Muscle layer of duodenum (tissue), 2 donors: Measurements from ENCODE around the gene MGLL.

ENCODE experiments used
- H3K27ac ChIP-seq: one replicate; pipeline ENCODE4 v1.7.0; 2013; ENCODE audit warnings: mild to moderate bottlenecking, low read length
- H3K27me3 ChIP-seq: one replicate; pipeline ENCODE4 v1.7.0; 2013; ENCODE audit warnings: low read depth, mild to moderate bottlenecking, control low read depth, low read length
- H3K36me3 ChIP-seq, 2 donors: one replicate each; pipeline ENCODE4 v1.7.0; 2013; ENCODE audit warnings: low read length in 2 of 2, control low read depth in 1 of 2, mild to moderate bottlenecking in 1 of 2; ENCODE audit not compliant: insufficient read depth in 2 of 2, control insufficient read depth in 1 of 2
- H3K4me1 ChIP-seq, 2 donors: one replicate each; pipeline ENCODE4 v1.7.0; 2013; ENCODE audit warnings: low read length in 2 of 2, mild to moderate bottlenecking in 2 of 2, control low read depth in 1 of 2, moderate library complexity in 1 of 2; ENCODE audit not compliant: insufficient read depth in 2 of 2, control insufficient read depth in 1 of 2
- H3K4me3 ChIP-seq, 2 donors: one replicate each; pipeline ENCODE4 v1.7.0; 2013; ENCODE audit warnings: low read length in 2 of 2, low read depth in 1 of 2, mild to moderate bottlenecking in 1 of 2
- H3K9me3 ChIP-seq, 2 donors: one replicate each; pipeline ENCODE4 v1.7.0; 2013; ENCODE audit warnings: low read length in 2 of 2, control low read depth in 1 of 2, mild to moderate bottlenecking in 1 of 2; ENCODE audit not compliant: control insufficient read depth in 1 of 2
- donor health status: healthy.

MGLL gene

DNA sequence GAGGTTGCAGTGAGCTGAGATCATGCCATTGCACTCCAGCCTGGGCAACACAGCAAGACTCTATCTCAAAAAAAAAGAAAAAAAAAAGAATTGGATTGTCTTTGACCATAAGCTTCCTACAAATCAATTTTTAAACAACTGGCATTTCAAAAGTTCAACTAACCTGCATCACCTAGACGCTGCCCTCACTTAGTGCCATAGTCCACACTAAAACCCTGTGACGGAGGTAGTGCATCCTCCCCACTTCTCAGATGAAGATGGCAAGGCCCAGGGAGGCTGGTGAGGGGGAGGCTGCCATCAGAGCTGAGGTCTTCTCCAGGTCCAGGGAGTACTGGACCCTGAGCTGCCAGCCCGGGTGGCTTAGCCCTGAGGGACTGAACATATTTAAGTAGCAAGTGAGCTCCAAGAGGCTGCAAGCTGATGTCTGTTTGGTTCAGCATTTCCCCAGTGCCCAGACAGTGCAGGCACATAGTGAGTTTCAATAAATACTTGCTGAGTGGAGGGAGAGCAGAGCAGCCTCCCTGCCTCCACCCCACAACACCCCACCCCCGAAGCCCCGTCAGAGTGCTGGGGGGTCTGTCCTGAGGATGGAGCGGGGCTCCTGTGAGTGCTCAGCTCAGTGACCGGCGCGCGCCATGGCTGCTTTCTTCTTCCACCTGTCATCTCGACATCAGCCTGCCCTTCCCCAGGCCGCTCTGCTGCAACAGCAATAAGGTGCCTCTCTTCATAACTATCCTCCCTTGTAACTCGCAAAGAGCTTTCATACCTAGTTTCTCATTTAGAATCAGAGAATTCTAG is 52.8 kb downstream of the MGLL start:
- peaks cover 0 to 4% of the 10 kb centered on the region in 2 donors for H3K36me3 ChIP-seq
- H3K4me1 ChIP-seq, result peaks cover 0 to 10% of the 10 kb centered on the region in 2 donors
- no peak overlapping the region for H3K4me3 ChIP-seq
- H3K9me3 ChIP-seq, result peaks cover 0 to 8% of the 10 kb centered on the region in 2 donors
- H3K27ac ChIP-seq, result no peak overlapping the region
- no peaks in the 10 kb centered on the region for H3K27me3 ChIP-seq

DNA sequence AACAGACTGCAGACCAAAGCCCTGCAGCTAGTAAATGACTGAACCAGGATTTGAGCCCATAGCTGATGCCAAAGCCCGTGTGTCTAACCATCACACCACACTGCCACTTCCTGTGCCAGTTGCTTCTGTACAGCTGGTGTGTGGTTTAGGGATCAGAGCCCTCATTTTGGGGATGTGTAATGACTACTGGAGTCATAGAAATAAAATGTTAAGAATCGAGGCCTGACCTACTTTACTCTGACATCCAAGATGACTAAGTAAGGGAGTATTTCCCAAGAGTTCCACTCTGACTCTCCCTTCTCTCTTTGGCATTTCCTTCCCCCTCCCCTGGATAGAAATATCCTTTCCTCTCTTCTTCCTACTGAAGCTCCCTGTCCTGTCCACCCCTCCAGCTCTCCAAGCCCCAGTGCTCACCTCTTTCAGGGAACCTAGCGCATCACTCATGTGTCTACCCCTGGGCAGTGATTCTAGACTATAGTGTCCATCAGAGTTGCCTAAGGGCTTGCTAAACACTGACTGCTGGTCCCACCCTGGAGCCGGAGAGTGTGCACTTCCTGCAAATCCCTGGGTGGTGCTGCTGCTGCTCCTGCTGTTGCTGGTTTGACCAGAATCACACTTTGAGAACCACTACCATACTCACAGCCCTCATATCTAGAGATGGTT is 53.8 kb downstream of the MGLL start:
- Histone ChIP-seq H3K4me1 (peaks cover 0 to 6% of the 10 kb centered on the region in 2 donors), H3K27me3 (no peaks in the 10 kb centered on the region), H3K4me3 (no peak overlapping the region), H3K9me3 (peaks cover 0 to 8% of the 10 kb centered on the region in 2 donors), H3K36me3 (peaks cover 0 to 4% of the 10 kb centered on the region in 2 donors), H3K27ac (peak overlapping the region; percentile 54)

DNA sequence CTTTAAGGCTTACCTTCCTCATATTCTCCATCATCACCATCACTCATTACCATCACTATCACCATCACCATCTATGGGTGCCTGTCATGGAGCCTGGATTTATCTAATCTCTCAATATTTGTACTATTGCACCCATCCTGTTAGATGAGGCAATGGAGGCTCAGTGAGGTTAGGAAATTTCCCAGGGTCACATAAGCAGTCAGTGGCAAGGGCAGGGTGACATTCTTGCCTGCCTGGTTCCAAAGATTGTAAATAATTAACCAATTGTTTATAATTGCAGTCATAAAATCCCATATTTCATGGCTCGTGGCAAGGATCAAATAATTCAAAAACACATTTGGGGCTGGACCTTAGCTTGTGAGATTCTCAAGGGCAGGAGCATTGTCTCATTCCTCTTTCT is 55.2 kb downstream of the MGLL start:
- peaks cover 6 to 19% of the 10 kb centered on the region in 2 donors for H3K4me1 ChIP-seq
- no peak overlapping the region for H3K4me3 ChIP-seq
- H3K27ac ChIP-seq, result peak overlapping the region; percentile 24
- peaks cover 0 to 8% of the 10 kb centered on the region in 2 donors for H3K9me3 ChIP-seq
- H3K27me3 ChIP-seq, result no peaks in the 10 kb centered on the region
- peaks cover 0 to 4% of the 10 kb centered on the region in 2 donors for H3K36me3 ChIP-seq

DNA sequence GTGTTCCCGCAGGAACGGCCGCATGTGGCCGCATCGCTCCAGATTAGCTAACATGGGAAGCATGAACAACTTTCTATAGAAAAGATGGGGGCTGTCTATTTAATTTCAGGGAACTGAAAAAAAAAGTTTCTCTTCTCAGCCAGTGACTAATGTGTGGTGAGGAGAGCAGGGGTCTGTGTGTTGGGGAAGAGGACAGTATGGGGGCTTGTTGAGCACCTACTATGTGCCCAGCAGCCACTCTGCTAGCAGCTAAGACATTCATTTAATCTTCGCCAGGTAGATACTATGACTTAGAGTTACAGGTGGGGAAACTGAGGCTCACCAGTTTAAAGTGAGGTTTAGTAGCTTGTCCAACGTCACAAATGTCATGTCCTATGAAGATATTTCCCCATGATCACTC is 56.6 kb downstream of the MGLL start:
- Histone ChIP-seq H3K4me1 (peaks cover 12 to 28% of the 10 kb centered on the region in 2 donors), H3K9me3 (peaks cover 0 to 8% of the 10 kb centered on the region in 2 donors), H3K4me3 (no peak overlapping the region), H3K36me3 (peaks cover 0 to 4% of the 10 kb centered on the region in 2 donors), H3K27ac (no peak overlapping the region), H3K27me3 (no peaks in the 10 kb centered on the region)

DNA sequence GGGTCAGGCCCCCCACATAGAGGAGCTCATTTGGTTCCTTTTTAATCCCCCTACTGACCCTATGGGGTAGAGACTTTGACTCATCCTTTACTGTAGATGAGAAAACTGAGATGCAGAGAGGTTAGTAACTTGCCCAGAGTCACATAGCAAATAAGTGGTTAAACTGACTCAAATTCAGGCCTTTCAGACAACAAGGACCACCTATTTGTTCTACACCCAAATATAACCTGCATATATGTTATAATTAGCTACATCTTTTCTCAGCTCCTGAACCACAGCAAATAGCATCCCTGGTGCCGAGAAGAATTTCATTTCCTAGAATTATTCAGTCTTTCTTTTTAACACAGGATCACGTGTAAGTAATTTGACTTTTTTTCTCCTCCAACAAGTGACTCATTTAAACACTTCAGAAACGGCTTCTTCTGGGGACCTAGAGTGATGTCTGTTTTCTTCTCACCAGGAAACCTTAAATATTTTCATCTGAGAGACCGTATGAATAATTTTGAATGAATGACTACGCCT is 57.4 kb downstream of the MGLL start:
- Histone ChIP-seq H3K27ac (no peak overlapping the region), H3K4me1 (peaks cover 12 to 28% of the 10 kb centered on the region in 2 donors), H3K27me3 (no peaks in the 10 kb centered on the region), H3K4me3 (no peak overlapping the region), H3K9me3 (peaks cover 0 to 8% of the 10 kb centered on the region in 2 donors), H3K36me3 (peaks cover 0 to 4% of the 10 kb centered on the region in 2 donors)

DNA sequence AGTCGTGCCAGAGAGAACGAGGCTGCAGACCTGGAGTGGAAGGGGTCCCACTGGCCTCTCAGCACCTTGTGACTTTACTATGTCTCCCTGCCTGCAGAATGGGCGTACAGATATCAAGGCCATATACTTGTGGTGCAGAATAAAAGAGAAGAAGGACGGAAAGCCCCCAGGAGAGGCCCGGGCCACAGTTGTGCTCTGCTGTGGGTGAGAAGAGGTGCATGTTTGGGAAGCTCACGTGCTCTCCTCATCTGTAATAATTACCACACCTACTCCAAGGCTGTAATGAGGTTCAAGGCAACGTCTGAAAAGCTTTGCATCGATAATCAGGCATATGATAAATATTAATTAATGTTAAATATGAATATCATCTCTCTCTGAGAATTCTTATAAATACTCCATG is 58.0 kb downstream of the MGLL start:
- H3K4me3 ChIP-seq, result no peak overlapping the region
- H3K9me3 ChIP-seq, result peaks cover 0 to 8% of the 10 kb centered on the region in 2 donors
- H3K27ac ChIP-seq, result no peak overlapping the region
- peaks cover 12 to 28% of the 10 kb centered on the region in 2 donors for H3K4me1 ChIP-seq
- peaks cover 0 to 4% of the 10 kb centered on the region in 2 donors for H3K36me3 ChIP-seq
- H3K27me3 ChIP-seq, result no peaks in the 10 kb centered on the region

DNA sequence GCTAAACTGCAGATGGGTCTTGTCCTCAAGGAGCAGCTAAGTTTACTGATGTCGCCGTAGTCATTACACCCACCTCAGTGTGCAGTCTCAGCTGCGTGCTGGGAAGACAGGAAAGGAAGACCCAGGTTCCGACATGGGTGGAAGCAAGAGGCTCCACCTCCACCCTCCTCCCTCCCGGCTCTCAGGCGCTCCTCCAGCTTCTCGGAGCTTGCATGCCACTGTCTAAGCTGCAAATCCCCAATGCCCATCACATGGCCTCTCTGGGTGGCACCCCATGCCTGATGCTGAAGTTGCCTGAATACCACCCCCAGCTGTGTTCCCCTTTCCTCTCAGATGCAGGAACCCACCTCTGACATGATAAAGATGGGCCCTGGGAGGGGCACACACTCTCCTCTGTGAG is 58.5 kb downstream of the MGLL start:
- H3K27me3 ChIP-seq, result no peaks in the 10 kb centered on the region
- H3K9me3 ChIP-seq, result peaks cover 0 to 6% of the 10 kb centered on the region in 2 donors
- H3K4me3 ChIP-seq, result no peak overlapping the region
- peaks cover 0 to 4% of the 10 kb centered on the region in 2 donors for H3K36me3 ChIP-seq
- H3K4me1 ChIP-seq, result peaks cover 12 to 28% of the 10 kb centered on the region in 2 donors
- H3K27ac ChIP-seq, result no peak overlapping the region

DNA sequence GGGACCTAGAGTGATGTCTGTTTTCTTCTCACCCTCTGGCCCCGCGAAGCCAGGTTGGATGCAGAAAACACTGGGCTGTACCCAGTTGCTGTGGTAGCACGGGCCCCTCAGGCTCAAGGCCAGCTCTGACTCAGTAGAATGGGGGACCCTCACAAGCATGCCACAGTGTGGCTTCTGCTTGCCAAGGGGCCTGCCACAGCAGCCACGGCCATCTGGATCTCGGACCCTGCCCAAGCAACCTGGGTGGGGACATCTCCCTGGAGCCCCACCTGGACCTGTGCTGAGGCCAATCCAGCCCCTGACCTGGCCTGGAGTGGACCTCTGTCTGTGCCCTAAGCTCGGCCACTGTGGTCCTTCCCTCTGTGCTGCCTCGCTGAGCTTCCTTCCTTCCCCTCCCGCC is 59.0 kb downstream of the MGLL start:
- H3K9me3 ChIP-seq, result peaks cover 0 to 6% of the 10 kb centered on the region in 2 donors
- H3K4me1 ChIP-seq, result peaks cover 12 to 28% of the 10 kb centered on the region in 2 donors
- H3K27me3 ChIP-seq, result no peaks in the 10 kb centered on the region
- no peak overlapping the region for H3K4me3 ChIP-seq
- peaks cover 0 to 4% of the 10 kb centered on the region in 2 donors for H3K36me3 ChIP-seq
- H3K27ac ChIP-seq, result no peak overlapping the region

DNA sequence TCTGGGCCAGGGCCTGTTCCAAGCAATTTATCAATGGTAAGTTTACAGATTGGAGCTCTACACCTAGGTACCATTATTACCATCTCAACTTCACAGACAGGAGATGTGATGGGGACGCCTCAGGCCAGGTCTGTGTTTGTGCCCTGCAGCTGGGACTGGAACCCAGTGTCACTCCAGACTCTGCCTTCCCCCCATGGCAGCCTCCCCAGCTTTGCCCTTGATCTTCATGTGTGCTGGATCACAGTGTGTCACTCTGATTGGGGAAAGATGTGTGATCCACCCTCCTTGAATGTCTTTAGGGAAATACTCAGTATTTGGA is 59.6 kb downstream of the MGLL start:
- Histone ChIP-seq H3K27me3 (no peaks in the 10 kb centered on the region), H3K4me1 (peaks cover 12 to 28% of the 10 kb centered on the region in 2 donors), H3K27ac (no peak overlapping the region), H3K4me3 (no peak overlapping the region), H3K36me3 (peaks cover 0 to 3% of the 10 kb centered on the region in 2 donors), H3K9me3 (peaks cover 0 to 6% of the 10 kb centered on the region in 2 donors)

DNA sequence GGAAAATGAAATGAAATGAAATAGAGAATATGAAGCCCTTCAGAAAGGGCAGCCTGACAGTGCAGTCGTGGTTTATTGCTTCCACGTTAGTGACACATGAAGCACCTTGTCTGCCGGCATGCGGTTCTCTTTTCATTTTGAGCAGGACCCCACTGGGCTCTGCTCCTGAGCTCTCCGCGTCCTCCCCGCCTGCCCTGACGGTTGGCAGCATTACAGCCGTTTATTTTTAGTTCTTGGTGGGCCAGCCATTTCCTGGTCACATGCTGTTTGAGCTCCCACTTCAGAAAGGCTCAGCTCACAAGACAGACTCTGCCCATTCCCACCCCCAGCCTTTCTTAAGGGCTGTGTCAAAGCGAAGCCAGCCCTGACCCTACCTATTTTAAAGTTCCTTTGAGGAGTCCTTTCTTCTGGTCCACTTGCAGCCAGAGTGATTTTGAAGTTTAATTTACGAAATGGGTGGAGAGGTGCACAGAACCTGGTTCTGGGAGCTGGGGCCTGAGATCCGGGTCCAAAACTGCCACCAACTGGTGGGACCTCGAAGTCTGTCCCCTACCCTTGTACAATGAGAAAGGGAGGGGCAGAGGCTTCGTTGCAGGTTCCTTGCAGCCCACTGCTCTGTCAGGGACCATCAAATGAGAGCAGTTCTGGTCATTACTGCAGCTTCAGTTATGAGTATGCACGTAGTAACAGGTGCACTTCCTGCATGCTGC is 60.1 kb downstream of the MGLL start:
- Histone ChIP-seq H3K36me3 (no peaks in the 10 kb centered on the region), H3K4me3 (peak overlapping the region in 1 of 2 donors; percentile 26), H3K27ac (peak overlapping the region; percentile 16), H3K4me1 (peaks cover 12 to 28% of the 10 kb centered on the region in 2 donors), H3K9me3 (peaks cover 0 to under 1% of the 10 kb centered on the region in 2 donors), H3K27me3 (no peaks in the 10 kb centered on the region)

DNA sequence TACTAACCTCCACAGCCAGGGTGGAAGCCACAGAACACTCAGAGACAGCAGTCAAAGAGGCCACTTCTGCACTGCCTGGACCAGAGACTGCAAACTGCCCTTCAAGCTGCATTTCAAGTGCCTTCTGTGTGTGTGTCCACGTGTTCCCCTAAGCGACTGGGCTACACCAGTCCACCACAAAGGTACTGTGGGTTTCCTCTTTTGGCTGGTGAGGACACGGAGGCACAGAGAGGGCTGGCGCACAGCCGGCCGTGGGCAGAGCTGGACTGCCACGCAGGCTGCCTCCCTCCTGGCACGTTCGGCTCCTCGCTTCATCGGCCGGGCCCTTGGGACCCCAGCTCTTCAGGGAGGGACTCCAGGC is 60.9 kb downstream of the MGLL start:
- Histone ChIP-seq H3K36me3 (no peaks in the 10 kb centered on the region), H3K4me3 (peak overlapping the region in 1 of 2 donors; percentile 26), H3K27me3 (no peaks in the 10 kb centered on the region), H3K9me3 (no peaks in the 10 kb centered on the region), H3K27ac (peak overlapping the region; percentile 16), H3K4me1 (peaks cover 12 to 28% of the 10 kb centered on the region in 2 donors)
